Frontal cortex (tissue), 4 donors: ENCODE measurements around the gene PPP1R14C. TPM values are rescaled to one million over a fixed set of nuclear protein-coding genes. Genes with fewer than 3 reads are reported as not detected.
"Not testable (repeated sequence)": the region's sequence is repeated elsewhere in the genome, so short reads cannot be mapped to it uniquely, and the experiment has no call there.

Source experiments
- DNase-seq, 2 donors: peaks; one replicate each; pipeline ENCODE4 v3.0.0; 2012; ENCODE audit warnings: low spot score in 2 of 2
- FAIRE-seq: peaks from 2 replicates; lab custom pipeline; 2012; peaks lifted over from hg19 to GRCh38; lab: Jason Lieb, UNC
- total RNA-seq: library from RNA; depleted of rRNA; stranded (reverse); fragments of >200 nt; gene quantifications from one replicate; pipeline ENCODE4 v1.2.3, GENCODE V29; 2014
- donor health status: control.
- donor health status: control.
- donor health status: control.

PPP1R14C gene
- total RNA-seq, 1 donor from 2014 or later, result 59.1 TPM

GRCh38 chr6:150185732-150186117, 42.9 kb downstream of the PPP1R14C start:
- DNase-seq, result no peak
- no peak for FAIRE-seq

GRCh38 chr6:150186129-150186898, 43.5 kb downstream of the PPP1R14C start:
- FAIRE-seq (no peak), DNase-seq (no peak)

GRCh38 chr6:150187433-150187832, 44.6 kb downstream of the PPP1R14C start:
- not testable (repeated sequence) for FAIRE-seq, DNase-seq

GRCh38 chr6:150189122-150189521, 46.3 kb downstream of the PPP1R14C start:
- FAIRE-seq (no peak), DNase-seq (no peak)

- DNase-seq (no peak), FAIRE-seq (no peak)
These were observed 49.0 kb downstream of the PPP1R14C start for GRCh38 chr6:150191809-150192208.

GRCh38 chr6:150194195-150194594, 51.4 kb downstream of the PPP1R14C start:
- FAIRE-seq, result no peak
- no peak for DNase-seq

DNA sequence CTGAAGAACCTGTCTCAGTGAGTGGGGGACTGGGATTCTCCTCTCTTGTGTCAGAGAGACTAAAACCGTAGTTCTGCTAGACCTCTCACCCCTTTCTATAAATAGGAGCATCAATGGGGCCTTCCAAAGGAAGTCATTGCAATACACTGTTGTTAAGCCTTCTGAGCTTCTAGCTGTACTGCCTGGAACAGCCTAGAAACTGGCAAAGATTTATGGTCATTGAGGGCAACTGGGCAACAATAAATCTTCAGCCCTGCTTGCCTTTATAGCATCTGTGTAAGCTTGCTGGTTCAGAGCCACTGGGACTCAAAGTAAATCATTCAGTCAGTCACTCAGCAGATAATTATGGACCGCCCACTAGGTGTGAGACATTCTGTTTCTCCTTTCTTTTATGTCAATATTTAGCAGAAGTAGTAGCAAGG, 53.2 kb downstream of the PPP1R14C start:
- no peak for DNase-seq
- no peak for FAIRE-seq

DNA sequence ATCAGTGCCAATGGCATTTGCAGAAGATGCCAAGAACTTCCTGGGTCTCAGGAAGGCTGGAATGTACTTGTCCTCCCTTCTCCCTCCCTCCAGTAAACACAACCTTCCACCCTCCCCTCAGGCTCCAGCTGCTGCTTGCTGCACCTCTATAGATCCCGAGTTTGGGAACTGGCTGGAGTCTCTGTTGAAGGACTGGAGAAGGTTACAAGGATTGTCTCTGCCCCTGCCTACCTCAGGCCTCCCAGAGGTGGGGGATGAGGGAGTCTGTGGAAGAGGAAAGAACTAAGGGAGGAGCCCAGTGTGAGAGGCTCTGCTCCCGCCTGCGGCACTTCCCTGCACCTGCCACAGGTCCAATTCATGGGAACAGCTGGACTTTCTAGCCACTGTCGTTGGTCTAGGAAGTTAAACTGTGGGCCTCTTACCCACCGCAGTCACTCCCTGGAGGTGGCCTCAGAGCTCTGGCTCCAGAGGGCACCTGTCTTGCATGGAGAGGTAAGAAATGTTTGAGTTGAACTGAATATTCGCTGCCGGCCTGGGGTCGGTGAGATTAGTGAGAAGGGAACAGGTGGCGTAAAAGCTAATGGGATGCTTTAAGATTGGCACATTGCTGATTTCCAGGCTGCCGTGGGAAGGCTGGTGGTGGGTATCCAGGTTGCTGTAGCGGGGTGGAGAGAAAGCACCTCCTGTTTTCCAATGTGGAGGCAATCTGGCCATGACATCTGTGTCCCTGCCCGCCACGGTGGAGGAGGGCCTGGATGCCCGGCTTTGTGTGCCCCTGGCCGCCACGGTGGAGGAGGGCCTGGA, 54.3 kb downstream of the PPP1R14C start:
- DNase-seq (no peak), FAIRE-seq (no peak)

DNA sequence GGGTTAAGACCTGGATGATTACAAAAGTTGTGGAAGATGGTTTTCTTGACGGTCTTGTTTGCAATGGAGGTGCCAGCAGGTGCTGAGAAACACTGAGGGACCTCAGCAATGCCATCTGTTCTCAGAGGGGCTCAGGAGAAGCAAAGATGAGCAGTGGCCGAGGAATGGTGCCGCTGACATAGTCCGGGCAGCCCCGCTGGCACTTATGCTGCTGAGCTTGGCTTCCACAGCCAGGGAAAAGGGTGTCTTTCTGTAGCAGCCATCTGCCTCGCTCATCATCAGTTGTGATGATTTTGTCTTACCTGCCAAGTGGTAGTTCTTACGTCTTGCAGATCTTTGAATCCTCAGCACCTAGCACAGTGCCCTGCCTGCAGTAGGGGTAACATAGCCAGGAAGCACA, 55.7 kb downstream of the PPP1R14C start:
- FAIRE-seq, result no peak
- DNase-seq, result no peak

- no peak for DNase-seq
- FAIRE-seq, result no peak
These were observed 56.4 kb downstream of the PPP1R14C start for GRCh38 chr6:150199241-150199640.

GRCh38 chr6:150200428-150201100, 57.7 kb downstream of the PPP1R14C start:
- DNase-seq, result no peak
- no peak for FAIRE-seq

DNA sequence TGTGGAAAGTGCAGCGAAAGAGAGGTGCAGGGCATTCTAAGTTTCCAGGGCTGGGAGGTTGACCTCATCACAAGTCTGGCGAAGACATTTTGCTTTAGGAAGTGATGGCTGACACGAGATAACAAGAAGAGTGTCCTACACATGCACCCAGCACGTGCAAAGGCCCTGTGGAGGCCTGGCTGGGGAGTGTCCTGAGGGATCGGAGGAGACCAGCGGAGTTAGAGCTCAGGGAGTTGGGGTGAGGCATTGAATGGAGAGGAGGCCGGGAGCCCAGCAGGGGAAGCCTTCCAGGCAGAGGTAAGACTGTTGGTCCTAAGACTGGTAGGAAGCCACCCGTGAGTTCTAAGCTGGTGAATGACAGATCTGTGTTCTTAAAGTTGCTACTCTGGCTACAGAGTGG, 58.4 kb downstream of the PPP1R14C start:
- DNase-seq (no peak), FAIRE-seq (no peak)

DNA sequence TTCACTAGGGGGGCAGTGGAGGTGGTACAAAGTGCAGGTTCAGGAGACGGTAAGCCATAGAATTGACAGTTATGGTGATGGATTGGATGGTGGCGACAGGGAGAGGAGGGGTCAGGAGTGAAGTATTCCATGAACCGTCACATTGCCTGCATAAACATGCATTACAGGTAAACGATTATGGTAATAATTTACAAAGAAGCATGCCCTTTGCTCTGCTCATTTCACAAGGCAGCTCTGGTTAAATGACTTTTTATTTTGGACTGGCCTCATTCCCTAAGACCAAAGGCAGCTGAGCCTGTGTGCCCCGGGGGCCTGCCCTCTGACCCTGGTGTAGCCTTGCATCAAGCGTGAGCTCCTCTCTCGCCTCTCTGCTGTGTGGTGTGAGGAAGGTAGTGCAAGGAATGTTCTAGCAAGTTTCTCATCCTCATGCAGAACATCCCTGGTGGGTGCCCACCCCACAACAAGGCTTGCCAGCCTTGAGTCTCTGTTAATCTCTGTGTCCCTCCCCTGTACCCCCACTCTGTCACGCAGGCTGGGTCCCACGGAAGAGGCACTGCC, 59.0 kb downstream of the PPP1R14C start:
- FAIRE-seq (no peak), DNase-seq (no peak)

DNA sequence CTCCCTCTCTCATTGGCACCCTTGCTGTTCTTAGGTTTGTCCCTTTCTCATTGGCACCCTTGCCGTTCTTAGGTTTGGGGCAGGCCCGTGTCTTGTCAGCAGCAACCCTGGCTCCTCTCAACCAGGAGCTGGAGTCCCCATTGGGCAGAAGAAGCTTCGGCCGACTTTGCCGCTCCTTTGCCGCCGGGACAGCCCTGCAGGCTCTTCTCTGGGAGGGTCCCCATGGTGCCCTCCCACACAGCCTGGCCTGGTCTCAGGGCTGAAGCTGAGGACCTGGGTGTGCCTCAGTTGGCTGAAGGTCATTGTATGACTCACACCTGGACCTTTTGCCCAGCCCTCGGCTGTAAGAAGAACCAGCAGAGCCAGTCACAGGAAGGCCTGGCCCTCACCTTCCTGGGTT, 59.6 kb downstream of the PPP1R14C start:
- DNase-seq, result no peak
- FAIRE-seq, result no peak

DNA sequence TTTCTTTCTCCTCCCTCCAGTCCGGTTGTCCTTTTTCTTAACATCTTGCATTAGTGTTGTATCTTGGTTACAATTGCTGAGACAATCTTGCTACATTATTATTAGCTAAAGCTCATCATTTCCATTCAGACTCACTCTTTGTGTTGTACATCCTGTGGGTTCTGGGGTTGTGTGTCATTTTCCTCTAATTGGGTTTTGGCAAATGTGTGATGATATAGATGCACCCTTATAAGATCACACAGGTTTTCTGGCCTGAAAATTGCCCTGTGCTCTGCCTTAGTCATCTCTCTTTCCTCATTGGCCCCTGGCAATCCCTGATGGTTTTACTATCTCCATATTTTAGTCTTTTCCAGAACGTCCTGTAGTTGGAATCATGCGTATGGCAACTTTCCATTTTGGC, 60.1 kb downstream of the PPP1R14C start:
- FAIRE-seq, result no peak
- DNase-seq, result no peak

DNA sequence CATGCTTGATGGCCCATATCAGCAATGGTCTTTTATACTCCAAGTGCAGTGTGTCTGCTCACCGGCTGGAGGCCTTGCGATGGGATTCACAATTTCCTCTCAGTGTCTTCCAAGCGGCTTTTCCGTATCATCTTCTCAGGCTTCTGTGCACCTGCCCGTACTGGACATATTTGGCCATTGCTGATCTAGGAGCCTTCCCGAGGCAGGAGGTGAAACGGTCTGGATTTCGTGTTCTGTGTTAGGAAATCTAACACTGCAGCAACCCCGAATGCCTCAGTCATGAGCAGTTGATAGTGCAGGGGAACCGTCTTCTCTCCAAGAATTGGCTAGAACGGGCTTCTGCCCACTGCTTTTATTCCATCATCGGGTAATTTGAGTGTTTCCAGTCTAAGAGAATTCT, 60.5 kb downstream of the PPP1R14C start:
- FAIRE-seq (no peak), DNase-seq (no peak)

GRCh38 chr6:150203871-150204545, 61.2 kb downstream of the PPP1R14C start:
- DNase-seq (no peak), FAIRE-seq (no peak)

GRCh38 chr6:150204705-150205472, 62.0 kb downstream of the PPP1R14C start:
- no peak for FAIRE-seq

GRCh38 chr6:150207931-150208570, 65.2 kb downstream of the PPP1R14C start:
- FAIRE-seq (no peak), DNase-seq (no peak)

More at GRCh38 chr6:150204705-150205472, 62.0 kb downstream of the PPP1R14C start:
- DNase-seq, result no peak
